Panc1 (cell line): Measurements from ENCODE around the gene PGK2.

Experiments used
- POLR2AphosphoS5 ChIP-seq: IDR thresholded peaks from 2 replicates; pipeline ENCODE4 v1.6.1; 2012; ENCODE audit warnings: mild to moderate bottlenecking, low read depth, low read length, moderate library complexity
- REST ChIP-seq, 2 experiments: IDR thresholded peaks; 2 replicates each; pipeline ENCODE4 v1.6.1; 2011 to 2012; ENCODE audit warnings: low read depth in 2 of 2, control low read depth in 1 of 2, low read length in 1 of 2, mild to moderate bottlenecking in 1 of 2, moderate library complexity in 1 of 2; ENCODE audit not compliant: insufficient read depth in 1 of 2
- TF ChIP-seq, protein P1 (sequence below): fragments of 450-650 bp; IDR thresholded peaks from 2 replicates; pipeline ENCODE4 v1.5.1; 2017; ENCODE audit warnings: mild to moderate bottlenecking

DNA sequence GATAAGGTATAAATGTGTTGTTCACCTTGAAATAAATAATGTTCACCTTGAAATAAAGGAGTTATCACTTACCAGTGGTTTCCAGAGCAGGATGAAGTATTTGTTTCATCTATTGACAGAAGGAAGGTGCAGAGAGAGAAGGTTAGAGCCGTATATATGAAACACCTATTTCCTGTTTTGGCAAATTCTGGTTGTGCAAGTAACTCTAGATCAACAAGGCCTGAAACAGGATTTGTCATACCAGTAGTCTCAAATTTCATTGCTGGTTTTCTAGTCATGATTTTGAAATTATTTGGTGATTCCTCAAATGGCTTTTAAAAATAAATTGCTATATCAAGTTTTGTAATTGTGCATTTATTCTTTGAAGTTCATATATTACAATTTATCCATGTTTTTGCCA is 42.8 kb downstream of the PGK2 start, which contains the start of gene CRISP3:
- TF ChIP-seq, protein P1, sequence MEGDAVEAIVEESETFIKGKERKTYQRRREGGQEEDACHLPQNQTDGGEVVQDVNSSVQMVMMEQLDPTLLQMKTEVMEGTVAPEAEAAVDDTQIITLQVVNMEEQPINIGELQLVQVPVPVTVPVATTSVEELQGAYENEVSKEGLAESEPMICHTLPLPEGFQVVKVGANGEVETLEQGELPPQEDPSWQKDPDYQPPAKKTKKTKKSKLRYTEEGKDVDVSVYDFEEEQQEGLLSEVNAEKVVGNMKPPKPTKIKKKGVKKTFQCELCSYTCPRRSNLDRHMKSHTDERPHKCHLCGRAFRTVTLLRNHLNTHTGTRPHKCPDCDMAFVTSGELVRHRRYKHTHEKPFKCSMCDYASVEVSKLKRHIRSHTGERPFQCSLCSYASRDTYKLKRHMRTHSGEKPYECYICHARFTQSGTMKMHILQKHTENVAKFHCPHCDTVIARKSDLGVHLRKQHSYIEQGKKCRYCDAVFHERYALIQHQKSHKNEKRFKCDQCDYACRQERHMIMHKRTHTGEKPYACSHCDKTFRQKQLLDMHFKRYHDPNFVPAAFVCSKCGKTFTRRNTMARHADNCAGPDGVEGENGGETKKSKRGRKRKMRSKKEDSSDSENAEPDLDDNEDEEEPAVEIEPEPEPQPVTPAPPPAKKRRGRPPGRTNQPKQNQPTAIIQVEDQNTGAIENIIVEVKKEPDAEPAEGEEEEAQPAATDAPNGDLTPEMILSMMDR: no peak
- TF ChIP-seq REST (IDR thresholded peaks at IDR 0.05; ENCODE audit: insufficient read depth in 1 of 2, low read depth in 2 of 2, low read length in 1 of 2) (no peak), POLR2AphosphoS5 (no peak)
